Measurements from ENCODE around the gene NIP7.

- no peak for TF ChIP-seq TAF1 (IDR thresholded peaks at IDR 0.05; ENCODE audit: borderline replicate concordance, insufficient read depth, low read length)
- no peak for TF ChIP-seq POLR2AphosphoS5 (IDR thresholded peaks at IDR 0.05; ENCODE audit: low read depth, low read length)
- no peak for TF ChIP-seq REST (IDR thresholded peaks at IDR 0.05; ENCODE audit: insufficient read depth in 1 of 2, low read depth in 2 of 2, low read length in 2 of 2)
Measured at GRCh38 chr16:69384974-69385373, 45.4 kb downstream of the NIP7 start.

Measured in PFSK-1 (cell line).